Left hindlimb (tissue), 1 donor: Measurements from ENCODE around the gene RUNX2.

ENCODE experiments used
- DNase-seq: peaks from one replicate; pipeline ENCODE4 v3.0.0-alpha.2; 2018

The RUNX2 gene

GRCh38 chr6:45597424-45597823, 269.3 kb downstream of the RUNX2 start:
- DNase-seq = no peak

- DNase-seq = no peak
Measured at GRCh38 chr6:45599053-45599452, 270.9 kb downstream of the RUNX2 start.

- DNase-seq = no peak
Measured at GRCh38 chr6:45605971-45606370, 277.8 kb downstream of the RUNX2 start.

GRCh38 chr6:45606831-45607400, 278.8 kb downstream of the RUNX2 start:
- no peak for DNase-seq

- no peak for DNase-seq
Measured at GRCh38 chr6:45607798-45608197, 279.7 kb downstream of the RUNX2 start.

- DNase-seq = no peak
Measured at GRCh38 chr6:45608252-45608913, 280.3 kb downstream of the RUNX2 start.

- no peak for DNase-seq
Measured at GRCh38 chr6:45609141-45609638, 281.1 kb downstream of the RUNX2 start.

- no peak for DNase-seq
Measured at GRCh38 chr6:45610374-45610773, 282.2 kb downstream of the RUNX2 start.

- no peak for DNase-seq
Measured at GRCh38 chr6:45610832-45611231, 282.7 kb downstream of the RUNX2 start.

- no peak for DNase-seq
Measured at GRCh38 chr6:45611491-45611890, 283.4 kb downstream of the RUNX2 start.

- peak; percentile 68 for DNase-seq
Measured at GRCh38 chr6:45613656-45614055, 285.5 kb downstream of the RUNX2 start.

- no peak for DNase-seq
Measured at GRCh38 chr6:45614488-45615285, 286.6 kb downstream of the RUNX2 start.

- no peak for DNase-seq
Measured at GRCh38 chr6:45616209-45616608, 288.1 kb downstream of the RUNX2 start.

- no peak for DNase-seq
Measured at GRCh38 chr6:45617441-45617840, 289.3 kb downstream of the RUNX2 start.

- DNase-seq = no peak
Measured at GRCh38 chr6:45618259-45618658, 290.1 kb downstream of the RUNX2 start.

- no peak for DNase-seq
Measured at GRCh38 chr6:45619211-45619760, 291.2 kb downstream of the RUNX2 start.

- no peak for DNase-seq
Measured at GRCh38 chr6:45619994-45620471, 291.9 kb downstream of the RUNX2 start.

GRCh38 chr6:45624228-45624627, 296.1 kb downstream of the RUNX2 start:
- DNase-seq = no peak

GRCh38 chr6:45625191-45625664, 297.1 kb downstream of the RUNX2 start:
- DNase-seq = no peak

- DNase-seq = no peak
Measured at GRCh38 chr6:45626087-45626891, 298.2 kb downstream of the RUNX2 start.

- no peak for DNase-seq
Measured at GRCh38 chr6:45630314-45630713, 302.2 kb downstream of the RUNX2 start.

GRCh38 chr6:45630801-45631200, 302.7 kb downstream of the RUNX2 start:
- DNase-seq = no peak
